IMR-90 (cell line): ENCODE results near the gene CTPS1. TPM values are rescaled to one million over a fixed set of nuclear protein-coding genes. Genes with fewer than 3 reads are reported as not detected.

Experiments used
- ATAC-seq: fragments of 200-7000 bp; cut with Tn5 transposase; 2 replicates; pipeline ENCODE4 v1.9.1; 2020; ENCODE audit warnings: low read depth, mild to moderate bottlenecking, moderate library complexity
- BruUV-seq: library from RNA; stranded (reverse); fragments of 400-500 nt; replicated peaks from 2 replicates; lab custom pipeline; 2021; lab: Mats Ljungman, UMichigan
- CTCF ChIA-PET: fragments of 300-600 bp; formaldehyde crosslinking; extraction: SDS; loops from one replicate; lab custom pipeline; 2021; ENCODE audit warnings: antibody characterized with exemption; lab: Yijun Ruan, JAX
- POLR2A ChIA-PET: fragments of 300-600 bp; sonication (Branson Sonifier 250); formaldehyde crosslinking; loops from one replicate; lab custom pipeline; 2022; ENCODE audit warnings: antibody characterized with exemption; ENCODE audit not compliant: unreplicated experiment; lab: Charles Lee
- DNase-seq: peaks from one replicate; pipeline ENCODE4 v3.0.0; 2013
- H2AFZ ChIP-seq: replicated peaks from 2 replicates; pipeline ENCODE3; 2013; ENCODE audit warnings: low read length, mild to moderate bottlenecking; ENCODE audit not compliant: poor library complexity
- H2AK5ac ChIP-seq: 2 replicates; pipeline ENCODE4 v1.6.1; 2013; ENCODE audit warnings: low read depth, low read length, inconsistent platforms
- H2AK9ac ChIP-seq: replicated peaks from 2 replicates; pipeline ENCODE3; 2013; ENCODE audit warnings: mild to moderate bottlenecking, low read depth, low read length, moderate library complexity; ENCODE audit not compliant: poor library complexity
- H2BK120ac ChIP-seq: 2 replicates; pipeline ENCODE4 v1.6.1; 2013; ENCODE audit warnings: low read depth, low read length, inconsistent platforms
- H2BK15ac ChIP-seq: 3 replicates; pipeline ENCODE4 v1.6.1; 2013; ENCODE audit warnings: low read depth, low read length, inconsistent platforms
- H2BK20ac ChIP-seq: 2 replicates; pipeline ENCODE4 v1.6.1; 2013; ENCODE audit warnings: low read depth, mild to moderate bottlenecking, inconsistent platforms, low read length, moderate library complexity
- H2BK5ac ChIP-seq: 2 replicates; pipeline ENCODE4 v1.6.1; 2013; ENCODE audit warnings: mild to moderate bottlenecking, low read depth, low read length, inconsistent platforms; ENCODE audit not compliant: poor library complexity, severe bottlenecking
- H3K14ac ChIP-seq: replicated peaks from 2 replicates; pipeline ENCODE4 v1.6.1; 2013; ENCODE audit warnings: low read depth, low read length, inconsistent platforms
- H3K18ac ChIP-seq: 2 replicates; pipeline ENCODE4 v1.6.1; 2013; ENCODE audit warnings: low read depth, low read length, control low read depth
- H3K23ac ChIP-seq: 2 replicates; pipeline ENCODE4 v1.6.1; 2013; ENCODE audit warnings: low read depth, low read length, inconsistent platforms
- H3K27ac ChIP-seq: 2 replicates; pipeline ENCODE4 v1.5.1; 2013; ENCODE audit warnings: mild to moderate bottlenecking, control low read depth, low read length; ENCODE audit not compliant: insufficient read depth
- H3K27me3 ChIP-seq: 2 replicates; pipeline ENCODE4 v1.6.1; 2013; ENCODE audit warnings: low read length; ENCODE audit not compliant: control insufficient read depth, insufficient read depth
- H3K36me3 ChIP-seq: 2 replicates; pipeline ENCODE4 v1.6.1; 2013; ENCODE audit warnings: low read length, mixed read lengths; ENCODE audit not compliant: control insufficient read depth, insufficient read depth
- H3K4ac ChIP-seq: 2 replicates; pipeline ENCODE4 v1.6.1; 2013; ENCODE audit warnings: low read depth, low read length, inconsistent platforms
- H3K4me1 ChIP-seq: 2 replicates; pipeline ENCODE4 v1.6.1; 2013; ENCODE audit warnings: low read length, mixed read lengths; ENCODE audit not compliant: control insufficient read depth, insufficient read depth
- H3K4me2 ChIP-seq: 2 replicates; pipeline ENCODE4 v1.6.1; 2013; ENCODE audit warnings: low read depth, mild to moderate bottlenecking, control low read depth, low read length, moderate library complexity
- H3K4me3 ChIP-seq: 2 replicates; pipeline ENCODE4 v1.5.1; 2013; ENCODE audit warnings: low read depth, mild to moderate bottlenecking, control low read depth, low read length, moderate library complexity; ENCODE audit not compliant: insufficient read depth
- H3K56ac ChIP-seq: 2 replicates; pipeline ENCODE4 v1.6.1; 2013; ENCODE audit warnings: low read length, inconsistent platforms; ENCODE audit not compliant: insufficient read depth; ENCODE audit errors: extremely low read depth
- H3K79me1 ChIP-seq, 2 experiments: 2 replicates each; pipeline ENCODE4 v1.6.1; 2013; ENCODE audit warnings: low read length in 2 of 2, inconsistent platforms in 1 of 2, low read depth in 1 of 2
- H3K9ac ChIP-seq: 2 replicates; pipeline ENCODE4 v1.6.1; 2013; ENCODE audit warnings: low read depth, low read length, control low read depth
- H3K9me1 ChIP-seq: 2 replicates; pipeline ENCODE4 v1.6.1; 2013; ENCODE audit warnings: low read length, inconsistent platforms; ENCODE audit not compliant: insufficient read depth
- H3K9me3 ChIP-seq: 2 replicates; pipeline ENCODE4 v1.6.1; 2013; ENCODE audit warnings: low read length; ENCODE audit not compliant: control insufficient read depth, insufficient read depth
- H4K20me1 ChIP-seq: 2 replicates; pipeline ENCODE4 v1.6.1; 2013; ENCODE audit warnings: low read length, inconsistent platforms; ENCODE audit not compliant: insufficient read depth
- H4K5ac ChIP-seq: 2 replicates; pipeline ENCODE4 v1.6.1; 2013; ENCODE audit warnings: mild to moderate bottlenecking, low read depth, low read length, control low read depth
- H4K8ac ChIP-seq, 2 experiments: 2 replicates each; pipeline ENCODE4 v1.6.1; 2013; ENCODE audit warnings: low read depth in 2 of 2, low read length in 2 of 2, control low read depth in 1 of 2, inconsistent platforms in 1 of 2
- H4K91ac ChIP-seq: 2 replicates; pipeline ENCODE4 v1.6.1; 2013; ENCODE audit warnings: low read depth, low read length, inconsistent platforms; ENCODE audit not compliant: insufficient read depth
- BHLHE40 ChIP-seq: fragments of 150-350 bp; IDR thresholded peaks from 2 replicates; pipeline ENCODE4 v1.6.1; 2016; ENCODE audit warnings: mild to moderate bottlenecking, low read depth, low read length
- CEBPB ChIP-seq: IDR thresholded peaks from 2 replicates; pipeline ENCODE4 v1.6.1; 2012; ENCODE audit warnings: low read depth, low read length, improper control_type of control experiment
- MAZ ChIP-seq: IDR thresholded peaks from 2 replicates; pipeline ENCODE4 v1.6.1; 2012; ENCODE audit warnings: low read depth, mild to moderate bottlenecking, low read length, improper control_type of control experiment, moderate library complexity, borderline replicate concordance
- POLR2A ChIP-seq: IDR thresholded peaks from 2 replicates; pipeline ENCODE4 v1.6.1; 2012; ENCODE audit warnings: mild to moderate bottlenecking, low read depth, low read length
- RAD21 ChIP-seq: IDR thresholded peaks from 2 replicates; pipeline ENCODE4 v1.6.1; 2012; ENCODE audit warnings: low read length, improper control_type of control experiment
- RFX5 ChIP-seq: IDR thresholded peaks from 2 replicates; pipeline ENCODE4 v1.8.0; 2012; ENCODE audit warnings: low read depth, mild to moderate bottlenecking, low read length, moderate library complexity
- SMC3 ChIP-seq: fragments of 150-350 bp; IDR thresholded peaks from 2 replicates; pipeline ENCODE4 v1.6.1; 2016; ENCODE audit warnings: low read depth, mild to moderate bottlenecking, antibody characterized with exemption, low read length, moderate library complexity
- dilution Hi-C: fragments of 300-500 bp; cut with HindIII; formaldehyde crosslinking; loops from one replicate; pipeline ENCODE4 v1.14.3; 2018; ENCODE audit warnings: low sequenced_read_pairs; ENCODE audit not compliant: unreplicated experiment
- in situ Hi-C: fragments of 300-500 bp; cut with MboI; formaldehyde crosslinking; loops from 3 replicates; pipeline ENCODE4 v1.14.3; 2019; ENCODE audit warnings: low sequenced_read_pairs, inconsistent platforms, mixed read lengths
- intact Hi-C: fragments of 100-400 bp; cut with micrococcal nuclease; formaldehyde crosslinking; loops from 2 replicates; pipeline ENCODE4 v1.10.0; 2022
- polyA plus RNA-seq, 3 experiments: library from polyadenylated mRNA; depleted of rRNA; stranded (reverse); fragments of >200 nt; gene quantifications; 2 replicates each; pipeline ENCODE4 v1.2.3, GENCODE V29; 2012; ENCODE audit warnings: low replicate concordance in 1 of 3
- total RNA-seq: library from RNA; depleted of rRNA; stranded (reverse); fragments of >200 nt; gene quantifications from 2 replicates; pipeline ENCODE4 v1.2.3, GENCODE V29; 2012
- TF ChIP-seq, protein P1 (sequence below): fragments of 150-350 bp; IDR thresholded peaks from 2 replicates; pipeline ENCODE4 v1.6.1; 2016; ENCODE audit warnings: low read depth, mild to moderate bottlenecking, low read length, moderate library complexity, borderline replicate concordance

CTPS1 gene
- total and polyA plus RNA-seq, 2 of the 4 experiments (the other 2 are of a cell fraction), result 40.4 to 41.0 TPM

DNA sequence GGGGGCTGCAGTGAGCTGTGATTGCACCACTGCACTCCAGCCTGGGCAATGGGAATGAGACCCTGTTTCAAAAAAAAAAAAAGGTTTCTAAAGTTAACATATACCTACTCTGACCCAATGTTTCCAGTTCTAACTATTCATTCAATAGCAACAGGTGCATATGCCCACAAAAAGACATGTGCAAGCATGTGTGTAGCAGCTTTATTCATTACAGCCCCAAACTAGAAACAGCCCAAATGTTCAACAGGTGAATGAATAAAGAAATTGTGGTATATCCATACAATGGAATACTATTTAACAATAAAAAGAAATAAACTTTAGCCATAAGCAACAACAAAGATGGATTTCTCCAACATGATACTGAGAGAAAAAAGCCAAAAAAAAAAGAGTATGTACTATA, 21.3 kb upstream of the CTPS1 start:
- Histone ChIP-seq H4K8ac (no peak overlapping the region), H3K36me3 (no peaks in the 10 kb centered on the region), H3K27me3 (no peaks in the 10 kb centered on the region), H4K91ac (no peak overlapping the region), H3K9ac (no peak overlapping the region), H3K79me1 (no peaks in the 10 kb centered on the region), H3K9me1 (no peaks in the 10 kb centered on the region), H2AK9ac (no peak overlapping the region), H2BK20ac (no peak overlapping the region), H3K23ac (no peak overlapping the region), H3K56ac (no peak overlapping the region), H2BK5ac (no peak overlapping the region), H3K4me1 (no peaks in the 10 kb centered on the region), H3K4ac (no peak overlapping the region), H2BK15ac (no peak overlapping the region), H3K9me3 (peaks cover 3% of the 10 kb centered on the region; the same call in 1 of the 2 replicates), H3K4me3 (no peak overlapping the region), H4K5ac (no peak overlapping the region), H2BK120ac (no peak overlapping the region), H3K27ac (no peak overlapping the region), H2AFZ (no peak overlapping the region), H3K18ac (no peak overlapping the region), H2AK5ac (no peak overlapping the region), H3K4me2 (no peak overlapping the region), H3K14ac (no peak overlapping the region), H4K20me1 (no peaks in the 10 kb centered on the region)
- in situ Hi-C loops, result loop anchor here (25.0 kb wide), 1 partner anchor 321 kb away; no protein-coding TSS in a partner anchor
- POLR2A ChIA-PET, result no interaction called here
- CTCF ChIA-PET, result interaction anchor here (0.7 kb wide), 1 partner anchor 111 kb away, joined by 3 read pairs; no protein-coding TSS in a partner anchor
- dilution Hi-C loops, result no loop called here
- no peak for ATAC-seq
- intact Hi-C loops, result no loop called here
- DNase-seq, result no peak
- BruUV-seq, result no TSS peak
- TF ChIP-seq POLR2A (no peak), BHLHE40 (no peak), RFX5 (no peak), MAZ (no peak), CEBPB (no peak), RAD21 (no peak), SMC3 (no peak)
- TF ChIP-seq, protein P1, sequence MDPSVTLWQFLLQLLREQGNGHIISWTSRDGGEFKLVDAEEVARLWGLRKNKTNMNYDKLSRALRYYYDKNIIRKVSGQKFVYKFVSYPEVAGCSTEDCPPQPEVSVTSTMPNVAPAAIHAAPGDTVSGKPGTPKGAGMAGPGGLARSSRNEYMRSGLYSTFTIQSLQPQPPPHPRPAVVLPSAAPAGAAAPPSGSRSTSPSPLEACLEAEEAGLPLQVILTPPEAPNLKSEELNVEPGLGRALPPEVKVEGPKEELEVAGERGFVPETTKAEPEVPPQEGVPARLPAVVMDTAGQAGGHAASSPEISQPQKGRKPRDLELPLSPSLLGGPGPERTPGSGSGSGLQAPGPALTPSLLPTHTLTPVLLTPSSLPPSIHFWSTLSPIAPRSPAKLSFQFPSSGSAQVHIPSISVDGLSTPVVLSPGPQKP, result no peak
